NCI-H2227 (cell line): ENCODE measurements around the gene SMAD4.
"Not testable (repeated sequence)": the region's sequence is repeated elsewhere in the genome, so short reads cannot be mapped to it uniquely, and the experiment has no call there.

Experiments
- DNase-seq: peaks from one replicate; lab custom pipeline; 2025; ENCODE audit not compliant: unreplicated experiment; lab: John Stamatoyannopoulos, UW

The SMAD4 gene

DNA sequence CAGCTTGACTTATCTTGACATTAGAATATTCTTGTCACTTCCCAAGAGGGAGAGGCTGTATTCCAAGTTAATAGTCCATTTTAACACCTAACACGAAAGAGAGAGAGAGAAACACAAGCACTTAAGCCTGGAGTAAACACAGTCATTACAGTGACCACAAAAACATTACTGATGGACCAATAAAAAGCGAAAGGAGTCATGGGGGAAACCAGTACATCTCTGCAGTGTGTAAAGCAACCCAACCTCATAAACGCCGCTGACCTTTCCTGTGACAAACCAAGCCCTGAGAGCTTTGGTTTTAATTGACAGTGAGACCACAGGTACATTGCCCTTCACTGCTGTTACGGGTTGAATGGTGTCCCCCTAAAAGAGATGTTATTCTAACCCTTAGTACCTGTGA is 78.3 kb downstream of the SMAD4 start:
- DNase-seq = no peak

DNA sequence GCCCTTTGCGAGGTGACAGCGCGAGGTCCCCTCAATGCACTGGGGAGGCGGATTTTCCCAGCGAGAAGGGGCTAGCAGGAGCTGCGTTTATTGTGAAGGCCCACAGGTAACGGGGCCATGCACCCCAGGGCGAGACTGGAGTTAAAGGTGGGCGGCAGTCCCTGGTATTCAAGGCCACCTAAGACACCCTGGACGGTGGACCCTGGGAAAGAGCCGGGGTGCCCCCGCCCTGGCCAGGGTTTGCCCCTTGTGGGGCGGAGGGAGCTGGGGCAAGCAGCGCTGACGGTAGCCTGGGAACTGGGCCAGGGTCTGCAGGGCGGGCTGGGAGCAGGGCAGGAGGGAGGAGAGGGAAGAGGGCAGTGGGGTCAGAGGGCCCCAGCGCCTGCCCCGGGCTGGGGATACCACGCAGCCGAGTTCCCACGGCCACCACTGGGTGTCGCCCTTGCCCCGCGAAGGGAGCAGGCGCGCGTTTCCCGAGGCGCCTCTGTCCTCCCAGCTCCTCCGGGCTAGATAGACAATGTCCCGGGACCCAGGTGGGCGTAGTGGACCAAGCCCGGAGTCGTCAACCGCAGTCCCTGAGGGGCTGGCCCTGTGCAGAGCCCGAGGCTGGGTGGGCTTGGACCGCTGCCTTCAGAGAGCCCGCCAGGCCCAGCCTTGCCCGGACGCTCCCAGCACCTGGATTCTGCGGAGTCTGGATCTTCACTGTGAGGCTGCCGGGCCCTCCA is 80.2 kb downstream of the SMAD4 start:
- peak; percentile 67 for DNase-seq

DNA sequence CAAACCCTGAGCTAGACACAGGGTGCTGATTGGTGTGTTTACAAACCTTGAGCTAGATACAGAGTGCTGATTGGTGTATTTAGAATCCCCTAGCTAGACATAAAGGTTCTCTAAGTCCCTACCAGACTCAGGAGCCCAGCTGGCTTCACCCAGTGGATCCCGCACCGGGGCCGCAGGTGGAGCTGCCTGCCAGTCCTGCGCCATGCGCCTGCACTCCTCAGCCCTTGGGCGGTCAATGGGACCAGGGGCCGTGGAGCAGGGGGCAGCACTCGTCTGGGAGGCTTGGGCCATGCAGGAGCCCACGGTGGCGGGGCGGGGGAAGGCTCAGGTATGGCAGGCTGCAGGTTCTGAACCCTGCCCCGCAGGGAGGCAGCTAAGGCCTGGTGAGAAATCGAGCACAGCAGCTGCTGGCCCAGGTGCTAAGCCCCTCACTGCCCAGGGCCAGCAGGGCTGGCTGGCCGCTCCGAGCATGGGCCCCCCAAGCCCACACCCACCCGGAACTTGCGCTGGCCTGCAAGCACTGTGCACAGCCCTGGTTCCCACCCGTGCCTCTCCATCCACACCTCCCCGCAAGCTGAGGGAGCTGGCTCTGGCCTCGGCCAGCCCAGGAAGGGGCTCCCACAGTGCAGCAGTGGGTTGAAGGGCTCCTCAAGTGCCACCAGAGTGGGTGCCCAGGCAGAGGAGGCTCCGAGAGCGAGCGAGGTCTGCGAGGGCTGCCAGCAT is 81.8 kb downstream of the SMAD4 start:
- DNase-seq = not testable (repeated sequence)

DNA sequence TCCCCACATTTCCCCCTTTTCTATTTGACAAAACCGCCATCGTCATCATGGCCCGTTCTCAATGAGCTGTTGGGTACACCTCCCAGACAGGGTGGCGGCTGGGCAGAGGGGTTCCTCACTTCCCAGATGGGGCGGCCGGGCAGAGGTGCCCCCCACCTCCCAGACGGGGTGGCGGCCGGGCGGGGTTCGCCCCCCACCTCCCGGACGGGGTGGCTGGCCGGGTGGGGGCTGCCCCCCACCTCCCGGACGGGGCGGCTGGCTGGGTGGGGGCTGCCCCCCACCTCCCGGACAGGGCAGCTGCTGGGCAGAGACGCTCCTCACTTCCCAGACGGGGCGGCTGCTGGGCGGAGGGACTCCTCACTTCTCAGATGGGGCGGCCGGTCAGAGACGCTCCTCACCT is 87.0 kb downstream of the SMAD4 start:
- DNase-seq = not testable (repeated sequence)

DNA sequence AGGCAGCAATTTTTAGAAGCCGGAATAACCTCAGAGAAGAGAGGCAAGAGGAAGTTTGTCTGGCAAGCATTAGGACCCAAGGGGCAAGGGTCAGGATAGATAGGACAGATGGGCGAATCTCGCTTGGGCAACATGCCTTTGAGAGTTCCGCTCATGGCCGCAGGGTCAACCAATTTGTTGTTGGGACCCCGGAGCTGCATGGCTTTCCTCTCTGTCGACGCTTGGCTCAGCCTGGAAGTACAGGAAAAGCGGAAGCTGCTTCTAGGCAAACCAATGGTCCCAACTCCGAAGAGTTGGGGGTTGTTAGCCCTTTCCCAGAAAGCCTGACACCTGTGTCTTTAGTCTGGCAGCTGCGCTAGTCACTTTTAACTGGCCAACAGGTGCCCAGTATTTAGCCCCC is 89.5 kb downstream of the SMAD4 start:
- DNase-seq = not testable (repeated sequence)

DNA sequence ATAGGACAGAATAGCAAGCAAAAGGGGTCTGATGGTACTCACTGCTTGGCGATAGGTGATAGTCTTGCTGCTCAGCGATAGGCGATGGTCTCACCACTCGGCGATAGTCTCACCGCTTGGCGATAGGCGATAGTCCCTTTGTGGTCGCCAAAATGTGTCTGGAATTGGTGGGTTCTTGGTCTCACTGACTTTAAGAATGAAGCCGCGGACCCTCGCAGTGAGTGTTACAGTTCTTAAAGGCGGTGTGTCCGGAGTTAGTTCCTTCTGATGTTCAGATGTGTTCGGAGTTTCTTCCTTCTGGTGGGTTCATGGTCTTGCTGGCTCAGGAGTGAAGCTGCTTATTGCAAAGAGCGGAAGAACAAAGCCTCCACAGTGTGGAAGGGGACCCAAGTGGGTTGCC is 90.0 kb downstream of the SMAD4 start:
- not testable (repeated sequence) for DNase-seq

DNA sequence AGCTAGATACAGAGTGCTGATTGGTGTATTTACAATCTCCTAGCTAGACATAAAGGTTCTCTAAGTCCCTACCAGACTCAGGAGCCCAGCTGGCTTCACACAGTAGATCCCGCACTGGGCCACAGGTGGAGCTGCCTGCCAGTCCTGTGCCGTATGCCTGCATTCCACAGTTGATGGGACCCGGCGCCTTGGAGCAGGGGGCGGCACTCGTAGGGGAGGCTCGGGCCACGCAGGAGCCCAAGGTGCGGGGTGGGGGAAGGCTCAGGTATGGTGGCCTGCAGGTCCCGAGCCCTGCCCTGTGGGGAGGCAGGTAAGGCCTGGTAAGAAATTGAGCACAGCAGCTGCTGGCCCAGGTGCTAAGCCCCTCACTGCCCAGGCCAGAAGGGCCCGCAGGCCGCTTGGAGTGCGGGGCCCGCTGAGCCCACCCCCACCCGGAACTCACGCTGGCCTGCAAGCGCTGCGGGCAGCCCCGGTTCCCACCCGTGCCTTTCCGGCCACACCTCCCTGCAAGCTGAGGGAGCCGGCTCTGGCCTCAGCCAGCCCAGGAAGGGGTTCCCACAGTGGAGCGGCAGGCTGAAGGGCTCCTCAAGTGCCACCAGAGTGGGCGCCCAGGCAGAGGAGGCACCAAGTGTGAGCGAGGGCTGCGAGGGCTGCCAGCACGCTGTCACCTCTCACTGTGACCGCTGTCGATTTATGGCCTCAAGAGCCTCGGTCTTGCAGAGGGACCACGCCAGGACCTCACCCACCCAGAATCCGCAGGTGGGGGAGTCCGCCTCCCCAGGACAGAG is 91.0 kb downstream of the SMAD4 start:
- DNase-seq = no peak

DNA sequence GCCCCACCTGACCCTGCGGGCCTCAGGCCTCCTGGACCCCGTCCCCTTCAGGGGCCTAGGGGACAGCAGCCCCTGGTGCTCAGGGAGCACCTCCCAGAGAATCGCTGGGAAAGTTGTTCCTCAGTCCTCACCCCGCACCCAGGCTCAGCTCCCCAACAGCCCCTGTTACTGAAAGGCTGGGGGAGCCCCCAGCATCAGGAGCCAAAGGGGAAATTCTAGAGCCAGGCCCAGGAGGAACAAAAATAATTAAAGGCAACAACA is 91.5 kb downstream of the SMAD4 start:
- no peak for DNase-seq

DNA sequence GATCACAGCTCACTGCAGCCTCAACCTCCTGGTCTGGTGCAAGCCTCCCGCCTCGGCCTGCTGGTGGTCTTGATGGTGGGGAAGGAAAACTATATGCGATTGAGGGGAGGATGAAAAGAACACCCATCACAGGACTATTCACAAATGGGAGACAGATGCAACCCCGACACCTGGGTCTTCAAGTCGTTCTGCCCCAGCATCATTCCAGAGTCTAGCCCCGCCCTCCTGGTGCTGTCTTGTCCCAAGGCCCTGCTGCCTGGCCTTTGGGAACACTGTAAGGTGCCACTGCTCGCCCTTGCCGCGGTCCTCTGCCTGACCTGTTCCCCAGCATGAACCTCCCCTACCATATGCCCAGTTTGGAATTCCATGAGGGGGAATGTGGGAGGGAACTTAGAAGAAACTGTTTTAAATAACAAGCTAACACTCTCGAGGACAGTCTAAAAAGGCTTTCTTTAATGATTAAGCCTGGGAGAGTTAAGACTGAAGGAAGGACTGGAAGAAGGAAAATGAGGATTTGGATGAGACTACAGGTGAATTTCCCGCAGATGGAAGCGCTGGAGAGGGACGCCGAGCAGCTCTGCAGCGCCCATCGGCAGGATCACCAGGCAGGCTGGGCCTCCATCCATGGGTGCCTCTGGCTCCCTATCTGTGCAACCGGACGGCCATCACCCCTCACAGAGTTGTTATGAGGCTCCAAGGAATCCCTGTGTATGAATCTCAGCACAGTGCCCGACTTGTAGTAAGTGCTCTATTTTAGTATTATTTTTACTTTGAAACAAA is 92.4 kb downstream of the SMAD4 start:
- no peak for DNase-seq

DNA sequence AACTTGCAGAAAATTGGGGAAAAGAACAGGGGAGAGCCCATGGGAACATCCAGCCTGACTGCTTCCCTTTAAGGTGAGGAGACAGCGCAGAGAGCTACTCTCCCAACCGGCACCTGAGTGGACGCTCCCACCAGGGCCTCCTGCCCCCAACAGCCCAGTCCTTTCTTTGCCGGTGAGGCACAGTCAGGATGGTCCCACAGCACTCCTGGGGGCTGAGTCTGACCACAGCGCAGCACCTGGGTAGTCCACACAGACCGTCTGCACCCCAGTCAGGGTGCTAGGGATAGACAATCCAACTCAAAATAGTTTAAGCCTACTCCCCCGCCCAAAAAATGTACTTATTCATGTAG is 93.0 kb downstream of the SMAD4 start:
- no peak for DNase-seq

DNA sequence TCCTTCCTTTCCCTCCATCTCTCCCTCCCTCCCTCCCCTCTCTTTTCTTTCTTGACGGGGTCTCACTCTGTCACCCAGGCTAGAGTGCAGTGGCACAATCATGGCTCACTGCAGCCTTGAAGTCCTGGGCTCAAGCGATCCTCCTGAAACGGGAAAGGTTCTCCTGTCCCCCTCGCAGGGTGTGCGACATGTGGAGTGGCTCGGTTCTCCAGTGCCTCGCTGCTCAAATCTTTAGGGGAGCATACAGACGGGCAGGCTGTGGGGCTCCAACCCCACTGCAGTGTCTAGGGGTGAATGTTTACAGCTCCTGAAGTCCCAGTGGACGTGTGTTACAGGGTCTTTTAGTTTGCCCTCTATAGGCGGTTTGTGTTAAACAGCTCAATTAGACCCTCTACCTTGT is 93.5 kb downstream of the SMAD4 start:
- DNase-seq = no peak

DNA sequence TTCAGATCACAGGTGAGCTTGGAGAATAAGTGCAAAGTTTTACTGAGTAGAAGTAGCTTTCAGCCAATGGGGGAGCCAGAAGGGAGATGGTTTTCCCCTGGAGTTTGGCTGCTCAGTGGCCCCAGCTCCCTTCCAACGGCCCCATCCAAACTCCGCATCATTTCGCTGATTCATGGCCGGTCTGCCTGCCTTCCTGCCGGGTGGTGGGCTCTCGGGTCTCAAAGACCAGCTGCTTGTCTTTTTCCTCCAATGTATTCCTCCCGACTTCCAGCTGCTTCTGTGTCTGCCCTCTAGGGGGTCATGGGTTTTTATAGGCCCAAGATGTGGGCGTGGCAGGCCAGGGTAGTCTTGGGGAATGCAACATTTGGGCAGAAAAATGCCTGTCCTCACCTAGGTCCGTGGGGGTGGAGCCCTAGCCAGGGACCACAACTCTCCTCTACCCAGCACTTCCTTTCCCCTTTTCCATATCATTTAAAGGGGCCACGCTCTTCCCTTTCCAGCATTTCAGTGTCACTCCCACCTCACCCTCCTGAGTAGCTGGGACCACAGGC is 94.0 kb downstream of the SMAD4 start:
- no peak for DNase-seq

DNA sequence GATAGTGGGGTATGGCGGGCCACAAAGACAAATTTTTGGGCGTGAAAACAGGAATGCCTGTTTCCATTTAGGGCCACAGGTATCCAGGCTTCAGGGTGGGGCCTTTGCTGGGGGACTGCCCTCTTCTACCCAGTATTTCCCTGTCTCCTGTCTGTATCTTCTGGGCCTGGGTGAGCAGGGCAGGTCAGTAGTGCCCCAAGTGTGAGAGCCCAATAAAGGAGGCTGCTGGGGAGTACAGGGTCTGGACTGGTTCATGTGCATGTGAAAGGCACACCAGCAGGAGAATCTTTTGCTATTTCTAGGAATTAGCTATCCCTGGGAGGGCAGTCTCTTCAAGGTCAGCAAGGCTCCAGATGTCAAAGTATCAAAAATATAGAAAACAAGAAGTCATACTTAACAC is 96.0 kb downstream of the SMAD4 start:
- no peak for DNase-seq

DNA sequence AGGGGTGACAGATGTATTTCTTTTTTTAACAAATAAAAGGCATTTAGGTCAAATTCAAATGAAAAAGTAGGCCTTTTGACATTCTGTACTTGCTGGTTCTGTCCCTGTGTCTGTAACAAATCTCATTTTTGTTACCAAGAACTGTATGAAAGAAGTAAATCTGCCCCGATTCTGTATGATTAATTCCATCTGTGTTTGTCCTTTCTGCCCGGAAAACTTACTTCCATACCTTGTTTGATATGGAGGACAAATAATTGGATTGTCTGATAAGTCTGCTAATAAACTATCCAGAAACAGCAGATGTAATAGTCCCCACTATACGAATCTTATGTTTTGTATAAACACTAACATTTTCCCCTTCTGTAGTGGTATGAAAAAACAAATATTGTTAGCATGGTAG is 97.7 kb downstream of the SMAD4 start:
- no peak for DNase-seq

DNA sequence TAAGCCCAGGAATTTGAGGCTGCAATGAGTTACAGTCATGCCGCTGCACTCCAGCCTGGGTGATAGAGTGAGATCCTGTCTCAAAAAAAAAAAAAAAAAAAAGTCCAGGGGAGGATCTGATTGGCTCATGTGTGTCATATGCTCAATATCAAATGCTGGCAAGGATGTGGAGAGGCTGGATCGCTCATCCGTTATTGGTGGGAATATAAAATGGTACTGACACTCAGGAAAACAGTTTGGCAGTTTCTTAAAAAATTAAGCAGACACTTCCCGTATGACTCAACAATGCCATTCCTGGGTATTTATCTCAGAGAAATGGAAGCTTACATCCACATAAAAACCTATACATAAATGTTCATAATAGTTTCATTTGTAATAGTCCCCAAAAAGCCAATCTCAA is 98.5 kb downstream of the SMAD4 start:
- no peak for DNase-seq

DNA sequence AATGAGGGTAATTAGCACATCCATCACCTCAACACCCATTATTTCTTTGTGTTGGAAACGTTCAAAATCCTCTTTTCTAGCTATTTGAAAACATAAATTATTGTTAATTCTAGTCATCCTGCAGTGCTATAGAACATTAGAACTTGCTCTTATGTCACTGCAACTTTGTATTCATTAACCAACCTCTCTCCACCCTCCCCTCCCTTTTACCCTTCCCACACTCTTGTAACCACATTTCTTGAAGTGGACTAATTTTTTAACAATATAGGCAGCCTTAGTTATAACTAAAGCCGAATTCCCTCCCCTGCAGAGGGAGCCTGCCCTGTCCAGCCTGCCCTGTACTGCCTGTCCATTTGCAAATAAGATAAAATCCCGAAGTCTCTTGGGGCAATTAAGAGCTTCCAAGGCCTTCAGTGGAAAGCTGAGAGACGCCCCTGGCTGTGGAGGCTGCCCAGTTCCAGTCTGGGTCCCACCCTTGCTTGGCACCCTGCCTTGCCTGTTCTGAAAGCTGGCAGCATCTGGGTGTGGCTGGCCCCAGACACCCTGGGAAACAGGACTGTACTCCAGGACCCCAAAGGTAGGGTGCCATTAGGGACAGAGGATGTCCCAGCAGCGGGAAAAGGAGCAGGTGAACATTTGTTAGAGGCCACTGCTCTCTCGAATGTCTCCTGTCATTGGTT is 102.4 kb downstream of the SMAD4 start:
- DNase-seq = no peak

DNA sequence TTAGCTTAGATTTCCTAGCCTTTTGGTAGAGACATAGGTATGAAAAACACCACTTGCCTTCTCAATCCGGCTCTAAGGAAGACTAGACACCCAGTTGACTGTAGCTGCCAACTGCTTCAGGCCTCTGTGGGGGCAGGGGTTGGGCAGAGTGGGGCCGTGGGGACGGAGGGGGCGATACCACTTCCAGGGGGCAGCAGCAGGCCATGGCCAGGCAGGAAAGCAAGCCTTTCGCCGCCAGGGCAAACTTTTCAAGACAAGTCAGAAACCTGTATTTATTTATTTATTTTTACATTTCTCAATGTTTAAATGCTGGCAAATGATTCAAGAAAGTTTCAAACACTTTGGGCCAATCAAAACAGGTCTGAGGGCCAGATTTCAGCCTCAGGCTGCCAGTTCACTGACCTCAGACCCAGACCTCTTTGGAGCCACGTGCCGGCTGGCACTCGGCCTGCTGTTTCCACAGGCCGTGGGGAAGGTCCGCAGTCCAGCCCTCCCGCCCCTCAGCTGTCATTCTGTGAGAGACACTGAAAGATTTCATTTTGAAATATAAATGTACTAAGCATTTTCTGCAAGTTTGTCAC is 103.7 kb downstream of the SMAD4 start:
- DNase-seq = no peak
